Activated CD4-positive, alpha-beta T cell treated with anti-CD3 and anti-CD28 coated beads for 24 hours (primary cell): ENCODE measurements around the gene SDR42E2.
"Not testable (repeated sequence)": the region's sequence is repeated elsewhere in the genome, so short reads cannot be mapped to it uniquely, and the experiment has no call there.

Source experiments
- DNase-seq, 2 donors: peaks; one replicate each; pipeline ENCODE4 v3.0.0-alpha.2; 2020; ENCODE audit warnings: low read depth in 2 of 2

The SDR42E2 gene

GRCh38 chr16:22161401-22161800 is 905 bp upstream of the SDR42E2 start:
- no peak for DNase-seq

DNA sequence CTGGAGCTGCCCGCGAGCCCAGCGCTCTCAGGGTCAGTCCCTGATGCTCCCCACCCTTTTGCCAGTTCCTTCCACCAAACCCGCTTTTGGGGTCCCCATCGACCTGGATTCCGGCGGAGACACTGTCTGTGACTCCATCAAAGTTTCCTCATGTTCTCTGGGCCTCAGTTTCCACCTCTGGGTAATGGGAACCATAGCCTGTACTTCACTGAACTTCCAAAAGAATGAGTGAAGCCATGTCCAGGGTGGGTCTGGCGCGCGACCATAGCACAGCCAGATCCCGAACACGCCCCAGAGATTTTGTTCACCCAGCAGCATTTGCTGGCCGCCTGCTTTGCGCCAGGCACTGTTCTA is 327 bp downstream of the SDR42E2 start:
- no peak for DNase-seq

- DNase-seq = no peak
Observed at GRCh38 chr16:22163806-22164205, 1.5 kb downstream of the SDR42E2 start.

DNA sequence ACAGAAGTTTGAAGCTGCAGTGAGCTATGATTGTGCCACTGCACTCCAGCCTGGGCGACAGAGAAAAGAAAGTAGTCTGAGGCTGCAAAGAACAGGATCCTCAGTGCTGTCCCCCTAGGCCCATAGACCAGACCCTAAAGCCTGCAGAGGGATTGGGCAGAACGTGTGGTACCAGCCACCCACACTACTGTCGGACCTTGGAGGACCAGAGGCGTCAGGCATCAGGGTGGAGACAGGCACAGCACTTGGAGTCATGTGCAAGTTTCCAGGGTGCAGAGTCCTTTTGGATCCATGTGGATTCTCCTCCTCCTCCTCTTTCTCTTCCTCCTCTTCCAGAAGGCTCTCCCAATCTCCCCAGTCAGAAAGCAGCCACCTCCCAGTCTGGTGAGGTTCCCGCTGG is 2.2 kb downstream of the SDR42E2 start:
- DNase-seq = no peak

GRCh38 chr16:22165508-22166285 is 3.4 kb downstream of the SDR42E2 start:
- DNase-seq = no peak

- no peak for DNase-seq
Observed at GRCh38 chr16:22171953-22172352, 9.6 kb downstream of the SDR42E2 start.

GRCh38 chr16:22172642-22173041 is 10.3 kb downstream of the SDR42E2 start:
- DNase-seq = not testable (repeated sequence)

DNA sequence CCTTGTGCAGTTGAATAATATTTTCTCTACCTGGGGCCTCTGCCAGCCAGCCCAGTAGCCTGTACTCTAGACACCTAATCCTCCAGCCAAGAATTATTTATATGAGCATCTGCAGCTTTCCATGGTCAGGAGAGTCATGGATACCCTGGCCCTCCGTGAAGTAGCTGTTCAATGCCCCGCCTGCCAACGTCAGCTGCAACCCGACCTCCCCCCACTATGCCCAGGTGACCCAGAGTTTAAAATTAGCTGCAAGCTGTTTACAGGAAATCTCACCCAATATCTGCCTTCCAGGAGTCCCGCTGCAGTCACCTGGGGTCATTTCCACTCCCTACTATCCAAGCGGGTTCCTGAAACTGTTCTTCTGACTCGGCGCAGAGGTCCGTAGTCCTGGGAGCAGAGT is 12.3 kb downstream of the SDR42E2 start:
- no peak for DNase-seq

- DNase-seq = no peak
Observed at GRCh38 chr16:22177968-22178930, 15.9 kb downstream of the SDR42E2 start.

- DNase-seq = no peak
Observed at GRCh38 chr16:22181426-22181825, 19.1 kb downstream of the SDR42E2 start.

GRCh38 chr16:22181843-22182242 is 19.5 kb downstream of the SDR42E2 start:
- no peak for DNase-seq

GRCh38 chr16:22183335-22183734 is 21.0 kb downstream of the SDR42E2 start:
- no peak for DNase-seq

- DNase-seq = no peak
Observed at GRCh38 chr16:22183901-22184614, 21.8 kb downstream of the SDR42E2 start.

GRCh38 chr16:22184615-22184968 is 22.3 kb downstream of the SDR42E2 start:
- DNase-seq = no peak

GRCh38 chr16:22186517-22186916 is 24.2 kb downstream of the SDR42E2 start:
- no peak for DNase-seq

DNA sequence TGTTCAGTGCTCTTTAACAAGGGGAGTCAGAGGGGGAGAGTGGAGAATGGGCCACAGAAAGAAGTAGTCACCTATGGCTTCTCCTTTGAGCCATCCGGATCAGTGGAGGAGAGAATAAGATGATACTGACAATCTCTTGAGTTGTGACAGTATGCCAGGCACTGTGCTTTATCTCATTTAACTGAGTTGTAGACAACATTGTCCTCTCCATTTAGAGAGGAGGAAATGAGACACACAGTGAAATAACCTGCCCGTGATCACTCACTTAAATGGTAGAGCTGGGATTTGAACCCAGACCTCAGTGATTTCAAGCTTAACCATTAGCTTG is 25.9 kb downstream of the SDR42E2 start:
- DNase-seq = no peak

DNA sequence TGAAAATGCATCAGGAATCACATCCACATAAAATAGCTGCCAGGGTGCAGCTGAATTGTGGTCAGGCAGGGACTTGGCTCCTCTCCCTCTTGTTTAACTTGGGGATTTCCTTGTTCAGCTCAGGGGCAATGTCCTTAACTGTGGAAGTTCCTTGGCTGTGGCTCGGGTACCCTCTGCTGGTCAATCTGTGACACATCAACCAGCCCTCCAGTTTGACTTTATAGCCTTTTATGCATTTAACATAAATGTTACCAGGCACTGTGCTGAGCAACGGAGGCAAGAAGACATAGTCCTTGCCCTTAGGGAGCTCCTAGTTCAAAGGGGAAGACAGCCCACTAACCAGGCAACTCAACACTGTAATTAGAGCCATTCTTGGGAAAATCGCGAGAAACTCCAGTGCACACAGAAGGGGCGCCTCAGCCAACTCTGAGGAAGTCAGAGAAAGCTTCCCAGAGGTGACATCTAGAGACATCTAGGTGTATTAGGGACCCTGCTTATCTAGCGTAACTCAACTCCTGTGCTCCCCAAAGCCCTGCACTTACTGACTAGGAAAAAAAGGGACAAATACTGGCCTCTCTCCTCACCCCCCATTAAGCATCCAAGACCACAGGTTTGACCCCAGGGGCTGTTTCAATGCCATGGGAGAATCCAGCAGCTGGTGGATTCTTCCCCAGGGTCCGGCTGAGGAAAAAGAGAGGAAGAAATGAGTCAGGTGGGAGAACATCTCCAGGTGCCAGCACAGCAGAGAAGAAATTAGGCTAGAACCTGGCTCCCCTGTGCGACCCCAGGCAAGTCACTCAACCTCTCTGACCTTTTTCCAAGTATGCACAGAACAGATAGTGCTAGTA is 26.5 kb downstream of the SDR42E2 start:
- no peak for DNase-seq

DNA sequence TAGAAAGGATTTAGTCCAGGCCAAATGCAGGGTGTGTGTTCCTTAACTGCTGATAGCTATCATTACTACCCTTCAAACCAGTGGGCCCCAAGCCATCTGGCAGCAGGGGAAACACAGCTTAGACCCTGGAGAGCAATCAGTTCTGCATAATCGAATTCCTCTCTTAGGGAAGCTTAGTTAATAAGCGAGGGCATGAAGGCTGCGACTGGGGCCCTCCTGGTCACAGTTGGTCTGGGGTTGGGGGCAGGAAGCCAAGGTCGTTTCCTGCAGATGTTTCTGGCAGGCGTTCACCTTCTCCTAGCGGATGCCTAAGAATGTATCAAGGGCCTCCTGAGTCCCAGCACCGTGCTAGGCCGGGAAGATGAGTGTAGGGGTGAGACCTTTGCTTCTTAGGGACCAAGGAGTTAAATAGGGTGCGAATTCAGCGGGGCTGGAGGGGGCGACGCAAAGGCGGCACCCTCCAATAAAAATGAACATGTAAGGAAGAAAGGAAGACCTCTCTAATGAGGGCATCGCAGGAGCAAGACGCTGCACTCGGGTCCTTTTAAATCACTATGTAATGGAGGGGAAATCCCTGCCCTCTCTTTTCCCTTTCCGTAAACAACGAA is 27.3 kb downstream of the SDR42E2 start:
- DNase-seq = no peak

DNA sequence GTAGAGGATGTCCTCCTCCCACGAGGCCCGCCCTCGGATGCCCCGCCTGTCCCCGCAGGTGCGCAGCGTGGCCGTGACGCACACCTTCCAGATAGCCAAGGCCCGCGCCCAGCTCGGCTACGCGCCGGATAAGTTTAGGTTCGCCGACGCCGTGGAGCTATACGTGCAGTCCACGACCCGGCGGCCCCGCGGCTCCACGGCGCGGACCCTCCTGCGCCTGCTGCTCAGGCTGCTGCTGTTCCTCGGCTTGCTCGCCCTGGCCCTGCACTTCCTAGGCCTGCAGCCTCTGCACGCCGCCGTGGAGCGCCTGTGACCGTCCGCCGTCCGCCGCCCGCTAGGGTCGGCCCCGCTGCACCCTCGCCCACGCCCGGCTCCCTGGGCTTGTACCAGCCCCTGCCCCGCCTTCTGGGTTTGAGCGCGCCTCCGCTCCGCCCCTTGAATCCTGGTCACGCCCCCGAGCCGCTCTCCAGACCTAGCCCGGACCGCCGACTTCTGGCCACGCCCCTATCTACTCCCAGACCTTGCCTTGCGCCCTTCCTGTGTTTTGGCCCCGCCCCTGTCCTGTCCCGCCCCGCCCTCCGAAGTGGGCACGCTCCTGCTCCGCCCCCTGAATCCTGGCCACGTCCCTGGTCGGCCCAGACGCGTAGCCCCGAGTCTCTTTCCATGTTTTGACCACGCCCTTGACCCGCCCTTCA is 27.9 kb downstream of the SDR42E2 start:
- DNase-seq = peak; percentile 100

- DNase-seq = peak; percentile 96 to 99
Observed at GRCh38 chr16:22190776-22191531, 28.6 kb downstream of the SDR42E2 start.
